Raji (cell line): ENCODE measurements around the gene ABCB6.

ENCODE experiments used
- POLR2A ChIP-seq: IDR thresholded peaks from 2 replicates; pipeline ENCODE4 v1.6.1; 2011; ENCODE audit warnings: low read depth, low read length, control low read depth; ENCODE audit not compliant: insufficient read depth

The ABCB6 gene

DNA sequence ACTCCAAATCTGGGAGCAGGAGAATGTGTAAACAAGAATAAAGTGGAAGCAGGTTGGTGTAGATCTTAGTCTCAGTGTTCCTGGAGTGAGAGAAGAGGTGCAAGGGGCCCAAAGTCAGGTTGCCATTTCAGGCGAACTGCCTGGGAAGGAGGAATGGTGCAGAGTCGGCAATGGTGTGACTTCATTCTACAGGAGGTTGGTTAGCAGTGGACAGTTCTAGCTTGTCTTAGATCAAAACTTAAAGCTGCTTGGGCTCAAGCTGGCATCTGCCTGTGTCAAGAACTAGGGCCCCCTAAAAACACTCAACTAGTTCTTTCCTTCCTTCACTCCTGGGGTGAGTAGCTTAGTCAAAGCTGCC, 30.1 kb upstream of the ABCB6 start:
- no peak for TF ChIP-seq POLR2A

DNA sequence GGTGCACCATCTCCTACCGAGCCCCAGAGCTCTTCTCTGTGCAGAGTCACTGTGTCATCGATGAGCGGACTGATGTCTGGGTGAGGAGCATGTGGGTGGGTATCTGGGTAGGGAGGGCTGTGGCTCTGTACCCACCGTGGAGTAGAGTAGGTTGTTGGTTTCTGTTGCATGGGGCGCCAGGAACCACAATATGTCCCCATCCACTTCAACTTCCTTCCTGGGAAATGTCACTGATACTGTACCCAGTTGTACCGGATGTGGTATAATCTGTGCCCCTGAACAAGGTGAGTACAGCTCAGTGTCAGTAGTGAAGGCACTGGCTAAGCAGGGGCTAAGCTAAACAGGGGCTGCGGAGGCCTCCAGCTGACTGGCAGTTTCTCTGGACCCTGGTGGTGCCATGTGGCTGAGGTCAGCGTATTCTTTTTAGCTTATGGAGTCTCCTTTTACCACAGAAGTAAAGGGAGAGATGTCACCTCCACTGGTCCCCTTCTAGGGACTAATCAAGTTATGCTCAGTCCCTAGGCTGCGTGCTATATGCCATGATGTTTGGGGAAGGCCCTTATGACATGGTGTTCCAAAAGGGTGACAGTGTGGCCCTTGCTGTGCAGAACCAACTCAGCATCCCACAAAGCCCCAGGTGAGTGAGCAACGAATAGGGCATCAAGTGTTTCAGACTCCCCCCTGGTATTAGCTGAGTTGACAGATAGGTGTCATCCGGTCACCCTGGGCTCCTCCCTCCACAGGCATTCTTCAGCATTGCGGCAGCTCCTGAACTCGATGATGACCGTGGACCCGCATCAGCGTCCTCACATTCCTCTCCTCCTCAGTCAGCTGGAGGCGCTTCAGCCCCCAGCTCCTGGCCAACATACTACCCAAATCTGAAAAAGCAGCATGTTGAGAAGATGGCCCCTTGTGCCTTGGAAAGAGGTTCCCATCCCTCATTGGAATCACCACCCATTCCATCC, 29.2 kb upstream of the ABCB6 start:
- peak; percentile 15; the same call in 1 of the 2 replicates for TF ChIP-seq POLR2A

GRCh38 chr2:219246559-219246958, 27.8 kb upstream of the ABCB6 start:
- no peak for TF ChIP-seq POLR2A

GRCh38 chr2:219245899-219246230, 27.1 kb upstream of the ABCB6 start:
- TF ChIP-seq POLR2A: no peak

- TF ChIP-seq POLR2A: peak; percentile 83
Observed at GRCh38 chr2:219245148-219245898, 26.6 kb upstream of the ABCB6 start, which contains the start of the genes GLB1L and STK16. GLB1L (minus strand) TSS chr2:219245444; CDS start chr2:219243573, 1,871 bp downstream. STK16 (plus strand) TSS chr2:219245479; CDS start chr2:219246000, 521 bp downstream.

GRCh38 chr2:219244789-219245147, 26.0 kb upstream of the ABCB6 start:
- no peak for TF ChIP-seq POLR2A

GRCh38 chr2:219243291-219243761, 24.6 kb upstream of the ABCB6 start:
- TF ChIP-seq POLR2A: no peak

- TF ChIP-seq POLR2A: no peak
Observed at GRCh38 chr2:219234331-219234730, 15.6 kb upstream of the ABCB6 start.

DNA sequence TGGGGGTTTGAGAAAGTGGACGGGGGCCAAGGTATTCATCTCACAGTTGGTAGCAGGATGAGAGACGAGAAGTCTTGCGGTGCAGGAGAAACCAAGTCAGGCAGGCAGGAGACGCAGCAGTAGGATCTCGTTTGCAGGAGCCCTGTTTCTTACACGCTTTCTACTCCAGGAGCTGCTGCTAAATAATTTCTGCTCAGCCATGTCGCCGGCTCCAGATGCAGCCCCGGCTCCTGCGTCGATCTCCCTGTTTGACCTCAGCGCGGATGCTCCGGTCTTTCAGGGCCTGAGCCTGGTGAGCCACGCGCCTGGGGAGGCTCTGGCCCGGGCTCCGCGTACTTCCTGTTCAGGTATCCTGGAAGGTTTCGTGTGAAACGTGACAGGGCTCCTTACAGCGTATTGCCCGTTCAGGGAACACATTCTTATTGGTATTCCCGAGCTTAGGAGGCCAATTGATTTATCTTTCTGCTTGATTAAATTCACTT, 11.3 kb upstream of the ABCB6 start:
- no peak for TF ChIP-seq POLR2A

- TF ChIP-seq POLR2A: peak; percentile 87
Observed at GRCh38 chr2:219229305-219230058, 10.7 kb upstream of the ABCB6 start, which contains the start of the genes ANKZF1 and ATG9A. ANKZF1 (plus strand) TSS chr2:219229806; CDS start chr2:219230258, 452 bp downstream. ATG9A (minus strand) TSS chr2:219229636; CDS start chr2:219228024, 1,612 bp downstream.

DNA sequence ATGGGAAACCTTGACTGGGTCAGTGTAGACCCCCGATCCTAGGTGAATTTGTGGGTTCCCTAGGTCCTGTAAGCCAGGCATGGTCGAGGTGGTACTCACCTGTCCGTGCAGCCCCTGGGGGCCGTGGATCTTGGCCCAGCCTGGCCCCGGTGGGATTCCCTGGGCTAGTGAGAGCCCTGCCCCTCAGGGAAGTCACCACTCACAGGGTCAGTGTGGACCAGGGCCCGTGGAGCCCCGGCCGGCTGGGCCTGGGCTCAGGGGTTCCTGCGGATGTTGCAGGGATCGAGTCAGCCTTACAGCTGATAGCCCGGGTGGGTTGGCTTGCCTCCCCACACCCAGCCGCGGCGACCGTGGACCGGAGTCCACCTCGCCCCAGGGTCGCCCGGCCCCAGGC, 10.2 kb upstream of the ABCB6 start:
- TF ChIP-seq POLR2A: no peak

DNA sequence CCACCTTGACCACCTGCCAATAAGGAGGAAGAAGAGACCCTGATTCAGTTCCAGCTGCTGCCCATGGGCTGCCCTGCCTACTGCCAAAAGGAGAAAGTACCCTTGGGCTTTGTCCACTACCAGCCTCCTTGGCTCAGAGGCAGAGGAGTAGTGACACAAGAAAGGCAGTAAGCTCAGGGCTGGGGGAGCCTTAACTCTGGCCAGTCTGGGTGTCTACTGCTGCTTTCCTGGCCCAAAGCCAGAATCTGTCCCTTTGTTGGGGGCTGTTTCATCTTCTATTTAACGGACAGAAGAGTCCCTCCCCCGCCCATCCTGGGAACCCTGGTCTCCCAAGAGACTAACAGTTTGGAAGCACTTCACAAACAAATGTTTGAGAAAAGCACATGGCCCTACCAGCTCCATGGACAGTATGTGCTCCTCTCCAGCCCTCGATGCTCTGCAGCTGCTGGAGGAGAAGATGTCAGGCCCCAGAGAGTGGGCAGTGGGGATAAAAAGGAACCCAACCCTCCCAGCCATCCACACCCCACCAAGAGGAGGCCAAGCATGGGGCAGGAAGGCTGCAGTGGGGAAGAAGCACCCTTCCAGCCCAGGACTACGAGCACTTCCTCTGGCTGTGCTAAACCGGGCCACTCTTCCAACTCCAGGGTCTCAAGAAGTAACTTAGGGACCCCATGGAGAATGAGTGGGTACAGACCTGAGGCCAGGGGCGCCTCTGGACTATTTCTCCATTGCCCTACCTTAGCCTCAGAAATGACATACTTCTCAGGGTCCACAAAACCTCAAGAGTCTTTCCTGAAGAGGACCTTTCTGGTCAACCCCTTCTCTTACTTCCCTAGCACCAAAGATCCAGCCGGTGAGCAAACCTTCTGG, 9.5 kb upstream of the ABCB6 start:
- TF ChIP-seq POLR2A: no peak

GRCh38 chr2:219225350-219225749, 6.6 kb upstream of the ABCB6 start:
- no peak for TF ChIP-seq POLR2A
